GM06990 (cell line): ENCODE results near the gene KLF4.

Experiments used
- DNase-seq: peaks from one replicate; pipeline ENCODE4 v3.0.0-alpha.2; 2011; ENCODE audit not compliant: insufficient read length; ENCODE audit errors: extremely low read depth
- H3K27me3 ChIP-seq: replicated peaks from 2 replicates; pipeline ENCODE4 v1.6.0; 2011; ENCODE audit warnings: low read length; ENCODE audit not compliant: control insufficient read depth, insufficient read depth
- H3K36me3 ChIP-seq: 2 replicates; pipeline ENCODE4 v1.5.1; 2011; ENCODE audit warnings: low read length; ENCODE audit not compliant: control insufficient read depth, insufficient read depth
- H3K4me3 ChIP-seq: replicated peaks from 2 replicates; pipeline ENCODE4 v1.5.1; 2011; ENCODE audit warnings: low read depth, mild to moderate bottlenecking, control low read depth, low read length
- CTCF ChIP-seq: IDR thresholded peaks from 2 replicates; pipeline ENCODE4 v1.5.1; 2011; ENCODE audit warnings: low read length, control low read depth, mild to moderate bottlenecking, inconsistent platforms; ENCODE audit not compliant: insufficient read depth, poor library complexity, severe bottlenecking

The KLF4 gene

GRCh38 chr9:107472581-107473340, 16.8 kb downstream of the KLF4 start:
- no peak for DNase-seq
- Histone ChIP-seq H3K36me3 (no peaks in the 10 kb centered on the region), H3K4me3 (no peak overlapping the region), H3K27me3 (no peaks in the 10 kb centered on the region)
- no peak for TF ChIP-seq CTCF

- no peak for TF ChIP-seq CTCF
Observed at GRCh38 chr9:107471552-107471951, 18.0 kb downstream of the KLF4 start.

GRCh38 chr9:107467416-107467815, 22.2 kb downstream of the KLF4 start:
- no peak for DNase-seq
- Histone ChIP-seq H3K27me3 (peaks cover 5% of the 10 kb centered on the region), H3K4me3 (no peak overlapping the region), H3K36me3 (no peaks in the 10 kb centered on the region)
- TF ChIP-seq CTCF: no peak

More at GRCh38 chr9:107471552-107471951, 18.0 kb downstream of the KLF4 start:
- Histone ChIP-seq H3K27me3 (no peaks in the 10 kb centered on the region), H3K36me3 (no peaks in the 10 kb centered on the region), H3K4me3 (no peak overlapping the region)
- no peak for DNase-seq

GRCh38 chr9:107466826-107467225, 22.7 kb downstream of the KLF4 start:
- no peak for DNase-seq
- Histone ChIP-seq H3K4me3 (no peak overlapping the region), H3K27me3 (peaks cover 5% of the 10 kb centered on the region), H3K36me3 (no peaks in the 10 kb centered on the region)
- TF ChIP-seq CTCF: no peak

GRCh38 chr9:107465467-107466451, 23.8 kb downstream of the KLF4 start:
- DNase-seq: peak; percentile 41
- H3K4me3 ChIP-seq: peak overlapping the region; percentile 46
- peak; percentile 41 for TF ChIP-seq CTCF
- H3K27me3 ChIP-seq: peaks cover 5% of the 10 kb centered on the region
- H3K36me3 ChIP-seq: no peaks in the 10 kb centered on the region
